Body of pancreas (tissue), 4 donors: Measurements from ENCODE around the gene FAM180A. TPM values are rescaled to one million over a fixed set of nuclear protein-coding genes. Genes with fewer than 3 reads are reported as not detected.

ENCODE experiments used
- ATAC-seq: fragments of 150-250 bp; one replicate; pipeline ENCODE4 v1.9.1; 2016
- DNase-seq, 4 donors: peaks; one replicate each; pipeline ENCODE4 v3.0.0-alpha.2; 2019
- H3K27ac ChIP-seq, 4 donors: fragments of 200-600 bp; sonication (generic); 1 replicate in 3 of 4; 2 replicates in 1 of 4; pipeline versions ENCODE4 v1.5.1 to v1.6.1; 2016 to 2019; ENCODE audit warnings: mild to moderate bottlenecking in 1 of 4, mixed read lengths in 1 of 4, moderate library complexity in 1 of 4
- H3K27me3 ChIP-seq, 2 donors: fragments of 200-600 bp; sonication (generic); one replicate each; pipeline ENCODE4 v1.6.0; 2016; ENCODE audit warnings: mild to moderate bottlenecking in 1 of 2
- H3K36me3 ChIP-seq, 2 donors: fragments of 200-600 bp; sonication (generic); replicated peaks in 1 of 2; 2 replicates each; pipeline ENCODE4 v1.5.1; 2016; ENCODE audit warnings: low read depth in 2 of 2; ENCODE audit not compliant: insufficient read depth in 1 of 2
- H3K4me1 ChIP-seq: fragments of 200-600 bp; sonication (generic); one replicate; pipeline ENCODE4 v1.6.0; 2016
- H3K4me3 ChIP-seq, 2 donors: fragments of 200-600 bp; sonication (generic); 1 replicate in 1 of 2; 2 replicates in 1 of 2; pipeline ENCODE4 v1.5.1; 2016 to 2019
- H3K9me3 ChIP-seq, 3 donors: fragments of 200-600 bp; sonication (generic); 1 replicate in 2 of 3; 2 replicates in 1 of 3; pipeline ENCODE4 v1.5.1; 2016
- CTCF ChIP-seq, 7 experiments: fragments of 450-650 bp in 4 of 7; fragments of 200-600 bp in 3 of 7; sonication (generic) in 3 of 7; IDR thresholded peaks; one replicate each; pipeline ENCODE4 v1.5.1; 2016 to 2019; ENCODE audit warnings: antibody characterized with exemption in 7 of 7
- POLR2A ChIP-seq, 3 donors: fragments of 450-650 bp; IDR thresholded peaks; one replicate each; pipeline ENCODE4 v1.6.1; 2016; ENCODE audit warnings: antibody characterized with exemption in 3 of 3, mild to moderate bottlenecking in 2 of 3
- WGBS, 2 donors: methylation state at CpG; one replicate each; pipeline ENCODE4 v1.1.5; 2017; 5-methylcytosine and 5-hydroxymethylcytosine counted together
- intact Hi-C: fragments of 100-400 bp; cut with DNase I; formaldehyde crosslinking; loops from one replicate; pipeline ENCODE4 v1.15.1; 2023
- total RNA-seq, 2 donors: library from RNA; depleted of rRNA; stranded (reverse); fragments of >200 nt; gene quantifications; one replicate each; pipeline ENCODE4 v1.1.0, GENCODE V29; 2016

FAM180A gene
- total RNA-seq, 2 donors from 2014 or later: 3.1 TPM; not detected in 1

GRCh38 chr7:135729230-135729629, 19.4 kb downstream of the FAM180A start:
- Histone ChIP-seq H3K9me3 (no peaks in the 10 kb centered on the region), H3K27ac (no peak overlapping the region), H3K36me3 (no peaks in the 10 kb centered on the region), H3K4me3 (no peak overlapping the region), H3K27me3 (no peaks in the 10 kb centered on the region), H3K4me1 (no peaks in the 10 kb centered on the region)
- 61 to 64% methylated on average over 5 of the region's 5 CpGs for WGBS, 2 donors
- intact Hi-C loops: no loop called here
- TF ChIP-seq POLR2A (IDR thresholded peaks at IDR 0.05): no peak
- no peak for TF ChIP-seq CTCF (IDR thresholded peaks at IDR 0.05)
- DNase-seq (no peak), ATAC-seq (no peak)

DNA sequence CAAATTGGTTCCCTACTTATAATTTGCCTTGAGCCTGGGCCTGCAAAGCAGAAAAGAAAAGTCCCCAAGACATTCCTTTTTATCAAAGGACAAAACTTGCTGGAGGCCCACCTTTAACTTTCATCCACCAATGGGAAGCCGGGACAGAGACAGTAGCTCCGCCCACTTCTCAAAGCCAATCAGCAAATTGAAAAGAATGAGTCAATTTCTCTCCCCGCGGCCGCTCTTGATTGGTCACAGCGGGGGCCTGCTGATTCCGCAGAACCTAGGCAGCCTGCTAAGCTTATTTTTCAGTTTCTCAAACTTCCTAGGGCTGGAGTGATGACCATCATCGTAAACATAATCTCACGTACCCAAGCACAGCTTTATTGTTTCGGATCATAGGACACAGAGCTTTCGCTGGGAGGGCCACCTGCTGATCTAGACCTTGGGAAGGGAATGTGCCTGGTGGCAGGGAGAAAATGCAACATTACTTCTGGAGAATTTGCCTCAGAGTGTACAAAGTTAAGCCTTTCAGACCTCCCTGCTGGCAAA, 20.4 kb downstream of the FAM180A start, which contains the start of gene SLC13A4:
Gene SLC13A4 (minus strand): TSS at position 51 of the 534 bp plus-strand sequence. CDS start 690 bp downstream, outside the sequence.
- Histone ChIP-seq H3K36me3 (no peaks in the 10 kb centered on the region), H3K27ac (no peak within 1 kb of the TSS), H3K27me3 (no peaks in the 10 kb centered on the region), H3K4me3 (no peak within 1 kb of the TSS), H3K4me1 (no peaks in the 10 kb centered on the region), H3K9me3 (no peaks in the 10 kb centered on the region)
- WGBS, 2 donors: 68 to 75% methylated on average over 10 to 11 of the region's 11 CpGs
- intact Hi-C loops: no loop called here
- ATAC-seq (no peak), DNase-seq (no peak)
- no peak for TF ChIP-seq CTCF (IDR thresholded peaks at IDR 0.05)
- TF ChIP-seq POLR2A (IDR thresholded peaks at IDR 0.05): no peak

DNA sequence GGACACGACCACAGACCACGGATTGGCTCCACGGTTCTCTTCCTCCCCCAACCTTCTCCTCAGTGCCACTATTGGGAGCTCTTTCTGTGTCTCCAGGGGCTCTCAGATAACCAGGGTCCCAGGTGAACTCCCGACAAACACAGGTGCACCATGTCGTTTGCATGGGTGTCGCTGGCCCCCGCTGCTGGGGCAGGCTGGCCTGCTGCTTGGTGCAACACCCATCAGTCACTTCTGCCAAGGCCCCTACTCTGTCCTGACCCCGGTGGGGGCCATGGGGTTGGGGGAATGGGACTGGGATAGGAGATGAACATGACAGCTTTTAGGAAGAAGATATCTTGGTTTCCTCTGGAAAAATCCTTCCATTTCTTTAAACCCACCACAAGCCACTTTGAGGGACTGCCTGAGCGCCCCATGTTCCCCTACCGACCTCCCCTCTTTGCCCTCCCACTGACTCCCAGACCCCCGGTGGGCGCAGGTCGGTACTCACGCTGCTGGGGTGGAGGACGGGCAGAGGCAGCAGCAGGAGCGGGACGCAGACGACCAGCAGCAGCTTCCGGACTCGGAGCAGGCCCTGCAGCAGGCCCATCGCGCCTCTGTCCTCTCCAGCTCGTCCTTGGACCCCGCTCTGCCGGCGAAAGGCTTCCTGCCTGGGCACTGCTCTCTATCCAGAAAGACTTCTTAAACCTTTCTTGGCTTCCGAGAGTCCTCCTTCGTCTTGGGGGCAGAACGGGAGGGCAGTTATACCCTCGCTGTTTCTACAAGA, 21.5 kb downstream of the FAM180A start:
- no peaks in the 10 kb centered on the region for H3K4me1 ChIP-seq
- WGBS, 2 donors: 65 to 82% methylated on average over 20 to 30 of the region's 30 CpGs
- no peak for TF ChIP-seq POLR2A (IDR thresholded peaks at IDR 0.05)
- no peak for TF ChIP-seq CTCF (IDR thresholded peaks at IDR 0.05)
- no peak for DNase-seq
- no peak for ATAC-seq
- no peak overlapping the region for H3K27ac ChIP-seq
- no peaks in the 10 kb centered on the region for H3K36me3 ChIP-seq
- no peaks in the 10 kb centered on the region for H3K9me3 ChIP-seq
- intact Hi-C loops: no loop called here
- no peak overlapping the region for H3K4me3 ChIP-seq
- H3K27me3 ChIP-seq: no peaks in the 10 kb centered on the region

DNA sequence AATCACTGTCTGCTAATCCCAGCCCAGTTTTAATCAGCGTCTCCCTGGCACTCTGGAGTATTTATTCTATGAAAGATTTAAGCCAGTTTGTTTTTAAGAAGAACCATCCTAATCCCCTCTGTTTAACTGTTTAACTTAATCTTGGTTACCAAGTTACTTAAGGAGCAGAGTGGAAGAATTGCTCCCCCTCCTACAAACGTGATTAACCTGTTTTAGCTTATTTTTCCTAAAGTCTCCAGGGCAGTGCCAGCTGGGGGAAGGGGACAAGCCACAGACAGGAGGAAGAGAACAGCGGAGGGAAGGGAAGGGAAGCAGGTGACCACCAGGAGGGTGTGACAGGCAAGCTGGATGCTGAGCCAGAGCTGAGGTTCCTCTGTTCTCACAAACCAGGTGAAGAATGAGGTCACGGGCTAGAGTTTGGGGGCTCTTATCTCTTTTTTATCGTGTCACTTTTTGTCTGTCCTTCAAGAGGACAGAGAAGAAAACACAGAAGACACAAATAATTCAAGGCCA, 22.3 kb downstream of the FAM180A start:
- H3K27me3 ChIP-seq: no peaks in the 10 kb centered on the region
- no peak overlapping the region for H3K4me3 ChIP-seq
- H3K9me3 ChIP-seq: no peaks in the 10 kb centered on the region
- no peak for ATAC-seq
- H3K36me3 ChIP-seq: no peaks in the 10 kb centered on the region
- TF ChIP-seq POLR2A (IDR thresholded peaks at IDR 0.05): no peak
- no peak for TF ChIP-seq CTCF (IDR thresholded peaks at IDR 0.05)
- no peak for DNase-seq
- no peak overlapping the region for H3K27ac ChIP-seq
- intact Hi-C loops: no loop called here
- WGBS, 2 donors: 31 to 32% methylated on average over 5 of the region's 5 CpGs
- H3K4me1 ChIP-seq: no peaks in the 10 kb centered on the region
